Astrocyte (in vitro differentiated cells and primary cell): ENCODE results near the gene GRAMD4.

Experiments used
- EZH2 ChIP-seq: IDR thresholded peaks from 2 replicates; pipeline ENCODE4 v1.6.1; 2012; ENCODE audit warnings: mild to moderate bottlenecking, low read length, inconsistent platforms; ENCODE audit not compliant: insufficient read depth
- TF ChIP-seq, protein P1 (sequence below): IDR thresholded peaks from 2 replicates; pipeline ENCODE4 v1.5.1; 2011; ENCODE audit warnings: low read depth, mild to moderate bottlenecking, inconsistent platforms, low read length, moderate library complexity; ENCODE audit not compliant: insufficient read depth

DNA sequence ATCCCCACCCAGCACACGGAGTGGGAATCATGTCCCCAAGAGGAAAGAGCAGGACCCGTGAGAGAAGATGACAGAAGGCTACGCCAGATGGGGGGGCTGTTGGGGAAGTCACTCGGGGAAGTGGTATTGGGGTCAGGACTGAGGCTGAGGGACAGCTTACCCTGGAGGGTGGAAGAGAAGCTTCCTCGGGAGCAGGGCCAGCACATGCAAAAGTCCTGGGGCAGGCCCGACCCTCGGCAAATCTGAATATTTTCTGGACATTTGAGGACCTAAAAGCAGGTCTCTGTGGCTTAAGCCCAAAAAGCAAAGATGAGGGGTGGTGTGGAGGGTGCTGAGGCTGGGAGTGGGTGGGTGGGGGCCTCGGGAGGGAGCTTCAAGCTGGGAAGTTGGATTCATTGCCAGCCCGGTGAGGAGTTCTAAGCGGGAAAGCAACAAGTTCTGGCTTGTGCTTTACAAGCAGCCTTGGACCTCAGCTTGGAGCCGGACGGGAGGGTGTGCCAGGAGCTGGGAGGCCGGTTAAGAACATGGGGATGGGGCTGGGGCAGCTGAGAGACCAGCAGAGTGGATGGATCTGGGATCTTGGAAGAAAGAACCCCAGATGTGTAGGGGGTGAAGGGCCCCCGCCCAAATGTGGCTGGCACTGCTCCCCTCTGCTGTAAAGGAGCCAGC is 34.9 kb downstream of the GRAMD4 start:
- TF ChIP-seq, protein P1, sequence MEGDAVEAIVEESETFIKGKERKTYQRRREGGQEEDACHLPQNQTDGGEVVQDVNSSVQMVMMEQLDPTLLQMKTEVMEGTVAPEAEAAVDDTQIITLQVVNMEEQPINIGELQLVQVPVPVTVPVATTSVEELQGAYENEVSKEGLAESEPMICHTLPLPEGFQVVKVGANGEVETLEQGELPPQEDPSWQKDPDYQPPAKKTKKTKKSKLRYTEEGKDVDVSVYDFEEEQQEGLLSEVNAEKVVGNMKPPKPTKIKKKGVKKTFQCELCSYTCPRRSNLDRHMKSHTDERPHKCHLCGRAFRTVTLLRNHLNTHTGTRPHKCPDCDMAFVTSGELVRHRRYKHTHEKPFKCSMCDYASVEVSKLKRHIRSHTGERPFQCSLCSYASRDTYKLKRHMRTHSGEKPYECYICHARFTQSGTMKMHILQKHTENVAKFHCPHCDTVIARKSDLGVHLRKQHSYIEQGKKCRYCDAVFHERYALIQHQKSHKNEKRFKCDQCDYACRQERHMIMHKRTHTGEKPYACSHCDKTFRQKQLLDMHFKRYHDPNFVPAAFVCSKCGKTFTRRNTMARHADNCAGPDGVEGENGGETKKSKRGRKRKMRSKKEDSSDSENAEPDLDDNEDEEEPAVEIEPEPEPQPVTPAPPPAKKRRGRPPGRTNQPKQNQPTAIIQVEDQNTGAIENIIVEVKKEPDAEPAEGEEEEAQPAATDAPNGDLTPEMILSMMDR = no peak
- no peak for TF ChIP-seq EZH2
